Liver (tissue), 9 donors: ENCODE results near the gene FBXO21. TPM values are rescaled to one million over a fixed set of nuclear protein-coding genes. Genes with fewer than 3 reads are reported as not detected.
A peak's percentile ranks its signal among the peaks of the same experiment; 100 is the strongest.

Source experiments
- DNase-seq: peaks from one replicate; pipeline ENCODE4 v3.0.0-alpha.2; 2017; ENCODE audit warnings: low spot score
- H3K27ac ChIP-seq, 2 donors: one replicate each; pipeline ENCODE4 v1.7.0; 2013; ENCODE audit warnings: inconsistent platforms in 2 of 2, low read length in 2 of 2, control low read depth in 1 of 2, low read depth in 1 of 2, mild to moderate bottlenecking in 1 of 2
- H3K27me3 ChIP-seq, 4 donors: one replicate each; pipeline versions ENCODE4 v1.6.1 to v1.7.0; 2013; ENCODE audit warnings: low read length in 3 of 4, inconsistent platforms in 1 of 4, mild to moderate bottlenecking in 1 of 4, moderate library complexity in 1 of 4; ENCODE audit not compliant: control insufficient read depth in 4 of 4, insufficient read depth in 4 of 4
- H3K36me3 ChIP-seq, 4 donors: one replicate each; pipeline versions ENCODE4 v1.6.1 to v1.7.0; 2013; ENCODE audit warnings: low read length in 3 of 4, mild to moderate bottlenecking in 3 of 4, low read depth in 1 of 4, moderate library complexity in 1 of 4; ENCODE audit not compliant: control insufficient read depth in 4 of 4, insufficient read depth in 3 of 4
- H3K4me1 ChIP-seq, 4 donors: one replicate each; pipeline versions ENCODE4 v1.6.1 to v1.7.0; 2013; ENCODE audit warnings: low read length in 3 of 4, mild to moderate bottlenecking in 3 of 4, moderate library complexity in 1 of 4; ENCODE audit not compliant: control insufficient read depth in 4 of 4, insufficient read depth in 4 of 4
- H3K4me3 ChIP-seq, 3 donors: one replicate each; pipeline versions ENCODE4 v1.6.1 to v1.7.0; 2013; ENCODE audit warnings: low read length in 3 of 3, control low read depth in 1 of 3, low read depth in 1 of 3, mild to moderate bottlenecking in 1 of 3
- H3K9ac ChIP-seq, 2 donors: one replicate each; pipeline ENCODE4 v1.7.0; 2013; ENCODE audit warnings: low read length in 2 of 2, mild to moderate bottlenecking in 2 of 2, moderate library complexity in 2 of 2, control low read depth in 1 of 2, low read depth in 1 of 2
- H3K9me3 ChIP-seq, 4 donors: one replicate each; pipeline versions ENCODE4 v1.6.1 to v1.7.0; 2013; ENCODE audit warnings: low read length in 3 of 4; ENCODE audit not compliant: control insufficient read depth in 4 of 4
- EGR1 ChIP-seq, 2 donors: IDR thresholded peaks; 2 replicates each; pipeline ENCODE4 v1.6.1; 2016 to 2018; ENCODE audit warnings: antibody characterized with exemption in 2 of 2, low read depth in 2 of 2
- FOXA1 ChIP-seq: IDR thresholded peaks from 2 replicates; pipeline ENCODE4 v1.6.1; 2016; ENCODE audit warnings: antibody characterized with exemption
- FOXA2 ChIP-seq: IDR thresholded peaks from 2 replicates; pipeline ENCODE4 v1.6.1; 2016; ENCODE audit warnings: antibody characterized with exemption
- GABPA ChIP-seq, 2 donors: IDR thresholded peaks in 1 of 2; conservative IDR thresholded peaks in 1 of 2; 2 replicates each; pipeline ENCODE4 v1.6.1; 2016; ENCODE audit warnings: antibody characterized with exemption in 2 of 2, mild to moderate bottlenecking in 1 of 2, moderate library complexity in 1 of 2
- HNF4A ChIP-seq, 2 donors: conservative IDR thresholded peaks; 2 replicates each; pipeline ENCODE4 v1.6.1; 2016; ENCODE audit warnings: antibody characterized with exemption in 2 of 2, mild to moderate bottlenecking in 2 of 2
- HNF4G ChIP-seq: IDR thresholded peaks from 2 replicates; pipeline ENCODE4 v1.6.1; 2016; ENCODE audit warnings: antibody characterized with exemption
- JUND ChIP-seq, 2 donors: IDR thresholded peaks; 2 replicates each; pipeline ENCODE4 v1.6.1; 2016; ENCODE audit warnings: antibody characterized with exemption in 2 of 2
- NR2F2 ChIP-seq: IDR thresholded peaks from 2 replicates; pipeline ENCODE4 v1.6.1; 2016; ENCODE audit warnings: antibody characterized with exemption
- RAD21 ChIP-seq, 2 donors: IDR thresholded peaks; 2 replicates each; pipeline ENCODE4 v1.6.1; 2016; ENCODE audit warnings: antibody characterized with exemption in 2 of 2, mild to moderate bottlenecking in 2 of 2
- RXRA ChIP-seq, 2 donors: IDR thresholded peaks; 2 replicates each; pipeline ENCODE4 v1.6.1; 2017 to 2018; ENCODE audit warnings: antibody characterized with exemption in 2 of 2, mild to moderate bottlenecking in 1 of 2
- SP1 ChIP-seq: IDR thresholded peaks from 2 replicates; pipeline ENCODE4 v1.6.1; 2018; ENCODE audit warnings: antibody characterized with exemption, mild to moderate bottlenecking
- YY1 ChIP-seq: IDR thresholded peaks from 2 replicates; pipeline ENCODE4 v1.6.1; 2016; ENCODE audit warnings: antibody characterized with exemption, mild to moderate bottlenecking
- WGBS: extraction: QIAGEN DNeasy Blood & Tissue Kit; methylation state at CpG from one replicate; pipeline ENCODE4 v1.1.7; 2013; 5-methylcytosine and 5-hydroxymethylcytosine counted together
- polyA plus RNA-seq, 2 donors: library from polyadenylated mRNA; stranded (reverse) in 1 of 2; unstranded in 1 of 2; fragments of 200-250 nt in 1 of 2; fragments of >200 nt in 1 of 2; fragmentation: Nextera tagmentation in 1 of 2; extraction: Ambion mirVana in 1 of 2; gene quantifications; one replicate each; pipeline versions ENCODE4 v1.2.1 to v1.2.3, GENCODE V29; 2013 to 2015
- total RNA-seq, 2 donors: library from RNA; depleted of rRNA; stranded (reverse); fragments of >200 nt; gene quantifications; one replicate each; pipeline ENCODE4 v1.2.3, GENCODE V29; 2014
- TF ChIP-seq, protein P1 (sequence below): fragments of 150-350 bp; IDR thresholded peaks from 2 replicates; pipeline ENCODE4 v1.5.1; 2017; ENCODE audit warnings: improper control_type of control experiment, low read depth, low read length; ENCODE audit not compliant: missing input control
- TF ChIP-seq, protein P2 (sequence below): IDR thresholded peaks from 2 replicates; pipeline ENCODE4 v1.6.1; 2016; ENCODE audit warnings: antibody characterized with exemption
- TF ChIP-seq, protein P3 (sequence below): IDR thresholded peaks from 2 replicates; pipeline ENCODE4 v1.6.1; 2016; ENCODE audit warnings: antibody characterized with exemption
- TF ChIP-seq, protein P4 (sequence below): IDR thresholded peaks from 2 replicates; pipeline ENCODE4 v1.6.1; 2016; ENCODE audit warnings: antibody characterized with exemption, mild to moderate bottlenecking
- TF ChIP-seq, protein P5 (sequence below): IDR thresholded peaks from 2 replicates; pipeline ENCODE4 v1.6.1; 2016; ENCODE audit warnings: antibody characterized with exemption
- donor health status: healthy.
- donor health status: healthy.
- donor health status: healthy.
- donor health status: healthy.
- donor health status: healthy.

The FBXO21 gene
- total and polyA plus RNA-seq, 4 donors = 12.9 to 54.4 (median 21.1) TPM

DNA sequence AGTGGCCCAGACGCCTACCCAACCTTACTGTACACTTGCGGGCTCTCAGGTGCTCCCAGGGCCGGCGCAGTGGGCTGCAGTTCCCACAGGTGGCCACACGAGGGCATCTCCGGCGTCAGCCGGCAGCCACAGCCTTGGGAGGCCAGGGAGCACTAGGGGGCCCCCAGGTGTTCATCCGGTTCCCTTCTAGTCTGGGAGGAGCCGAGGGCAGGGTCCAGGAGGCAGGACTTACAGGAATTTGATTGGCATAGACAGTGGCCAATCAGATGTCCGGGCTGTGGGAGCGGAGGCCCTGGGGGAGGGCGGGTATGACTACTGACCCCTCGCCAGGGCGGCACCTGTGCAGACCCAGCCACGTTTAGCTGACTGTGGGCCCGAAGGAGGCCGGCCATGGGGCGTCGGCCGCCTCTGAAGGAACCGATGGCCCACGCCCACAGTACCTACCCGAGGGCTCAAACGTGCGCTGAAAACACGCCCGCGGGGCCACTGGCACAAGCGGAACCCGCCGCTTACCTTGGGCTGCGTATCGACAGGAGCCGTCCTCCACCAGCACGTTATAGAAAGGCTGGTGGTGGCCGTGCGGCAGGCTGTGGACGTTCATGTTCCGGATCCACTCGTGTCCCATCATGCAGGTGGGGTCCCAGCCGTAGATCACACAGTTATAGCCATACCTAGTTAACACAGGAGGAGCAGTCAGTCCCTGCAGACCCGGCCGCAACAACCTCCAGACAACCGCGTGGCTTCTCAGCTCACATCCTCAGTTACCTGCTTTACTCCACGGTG lies 34.8 kb downstream of the FBXO21 start:
- Histone ChIP-seq H3K4me1 (no peaks in the 10 kb centered on the region), H3K9ac (no peak overlapping the region), H3K4me3 (no peak overlapping the region), H3K36me3 (peaks cover 16 to 83% (median 61%) of the 10 kb centered on the region in 4 donors), H3K27ac (no peak overlapping the region), H3K27me3 (no peaks in the 10 kb centered on the region), H3K9me3 (no peaks in the 10 kb centered on the region)
- TF ChIP-seq NR2F2 (no peak), EGR1 (IDR thresholded peaks at IDR 0.05; ENCODE audit: low read depth in 2 of 2) (no peak), SP1 (peak; percentile 49), YY1 (no peak), RXRA (IDR thresholded peaks at IDR 0.05) (peak in 1 of 2 donors; percentile 35), RAD21 (IDR thresholded peaks at IDR 0.05) (peak; percentile 70 to 82), HNF4A (conservative IDR thresholded peaks at IDR 0.05) (peak; percentile 58 to 78)
- TF ChIP-seq, protein P1, sequence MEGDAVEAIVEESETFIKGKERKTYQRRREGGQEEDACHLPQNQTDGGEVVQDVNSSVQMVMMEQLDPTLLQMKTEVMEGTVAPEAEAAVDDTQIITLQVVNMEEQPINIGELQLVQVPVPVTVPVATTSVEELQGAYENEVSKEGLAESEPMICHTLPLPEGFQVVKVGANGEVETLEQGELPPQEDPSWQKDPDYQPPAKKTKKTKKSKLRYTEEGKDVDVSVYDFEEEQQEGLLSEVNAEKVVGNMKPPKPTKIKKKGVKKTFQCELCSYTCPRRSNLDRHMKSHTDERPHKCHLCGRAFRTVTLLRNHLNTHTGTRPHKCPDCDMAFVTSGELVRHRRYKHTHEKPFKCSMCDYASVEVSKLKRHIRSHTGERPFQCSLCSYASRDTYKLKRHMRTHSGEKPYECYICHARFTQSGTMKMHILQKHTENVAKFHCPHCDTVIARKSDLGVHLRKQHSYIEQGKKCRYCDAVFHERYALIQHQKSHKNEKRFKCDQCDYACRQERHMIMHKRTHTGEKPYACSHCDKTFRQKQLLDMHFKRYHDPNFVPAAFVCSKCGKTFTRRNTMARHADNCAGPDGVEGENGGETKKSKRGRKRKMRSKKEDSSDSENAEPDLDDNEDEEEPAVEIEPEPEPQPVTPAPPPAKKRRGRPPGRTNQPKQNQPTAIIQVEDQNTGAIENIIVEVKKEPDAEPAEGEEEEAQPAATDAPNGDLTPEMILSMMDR = peak; percentile 78
- DNase-seq = peak; percentile 78
- WGBS = 85% methylated on average over 47 of the region's 47 CpGs

DNA sequence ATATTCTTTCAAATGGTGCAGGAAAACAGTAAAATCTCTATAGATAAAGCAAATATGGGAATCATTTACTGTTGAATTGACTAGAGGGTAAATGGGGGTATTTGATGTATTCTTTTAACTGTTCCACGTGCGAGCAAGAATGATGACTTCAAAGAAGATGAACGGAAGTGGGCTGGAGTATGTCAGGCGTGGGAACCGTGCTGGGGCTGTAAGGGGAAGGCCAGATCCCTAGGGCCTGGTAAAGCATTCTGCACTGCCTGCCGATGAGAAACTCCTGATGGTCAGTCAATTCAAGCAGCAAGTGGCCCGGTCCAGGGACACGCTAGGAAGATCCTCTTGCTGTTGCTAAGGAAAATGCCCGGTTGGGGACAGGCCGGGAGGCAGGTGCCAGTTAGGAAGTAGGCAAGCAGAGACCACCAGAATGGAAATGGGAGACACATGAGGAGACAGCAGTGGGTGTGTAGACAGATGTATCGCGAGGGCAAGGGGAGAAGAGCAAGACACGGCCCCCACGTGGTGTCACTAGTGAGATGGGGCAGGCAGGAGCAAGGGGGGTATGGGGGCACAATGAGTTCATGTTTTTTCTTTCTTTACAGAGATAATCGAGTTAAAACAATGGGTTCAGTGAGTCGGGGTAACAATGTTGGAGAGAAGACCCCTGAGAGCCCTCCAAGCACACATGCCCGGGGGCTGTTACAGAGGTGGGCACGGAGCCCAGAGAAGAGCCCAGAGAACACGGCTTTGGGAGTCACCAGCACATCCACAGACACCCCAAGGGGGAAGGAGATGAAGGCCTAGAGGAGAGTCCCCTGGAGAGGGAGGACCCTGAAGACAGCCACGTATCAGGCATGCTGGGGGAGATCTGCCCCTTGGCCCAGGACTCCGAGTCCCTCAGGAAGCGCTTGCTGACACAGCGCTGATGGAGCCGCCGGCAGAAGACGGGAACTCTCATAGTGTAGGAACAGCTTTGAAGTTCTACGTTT lies 37.2 kb downstream of the FBXO21 start:
- WGBS = 93% methylated on average over 27 of the region's 27 CpGs
- TF ChIP-seq FOXA1 (no peak), EGR1 (IDR thresholded peaks at IDR 0.05; ENCODE audit: low read depth in 2 of 2) (no peak), HNF4G (no peak), NR2F2 (no peak), RXRA (IDR thresholded peaks at IDR 0.05) (no peak), YY1 (no peak), RAD21 (IDR thresholded peaks at IDR 0.05) (no peak), JUND (IDR thresholded peaks at IDR 0.05) (no peak), HNF4A (conservative IDR thresholded peaks at IDR 0.05) (no peak), FOXA2 (no peak), SP1 (no peak), GABPA (IDR thresholded peaks at IDR 0.05 in 1 of 2, conservative IDR thresholded peaks at IDR 0.05 in 1 of 2) (no peak)
- TF ChIP-seq, protein P2, sequence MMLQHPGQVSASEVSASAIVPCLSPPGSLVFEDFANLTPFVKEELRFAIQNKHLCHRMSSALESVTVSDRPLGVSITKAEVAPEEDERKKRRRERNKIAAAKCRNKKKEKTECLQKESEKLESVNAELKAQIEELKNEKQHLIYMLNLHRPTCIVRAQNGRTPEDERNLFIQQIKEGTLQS = no peak
- TF ChIP-seq, protein P3, sequence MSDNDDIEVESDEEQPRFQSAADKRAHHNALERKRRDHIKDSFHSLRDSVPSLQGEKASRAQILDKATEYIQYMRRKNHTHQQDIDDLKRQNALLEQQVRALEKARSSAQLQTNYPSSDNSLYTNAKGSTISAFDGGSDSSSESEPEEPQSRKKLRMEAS = no peak
- TF ChIP-seq, protein P1 = no peak
- TF ChIP-seq, protein P4, sequence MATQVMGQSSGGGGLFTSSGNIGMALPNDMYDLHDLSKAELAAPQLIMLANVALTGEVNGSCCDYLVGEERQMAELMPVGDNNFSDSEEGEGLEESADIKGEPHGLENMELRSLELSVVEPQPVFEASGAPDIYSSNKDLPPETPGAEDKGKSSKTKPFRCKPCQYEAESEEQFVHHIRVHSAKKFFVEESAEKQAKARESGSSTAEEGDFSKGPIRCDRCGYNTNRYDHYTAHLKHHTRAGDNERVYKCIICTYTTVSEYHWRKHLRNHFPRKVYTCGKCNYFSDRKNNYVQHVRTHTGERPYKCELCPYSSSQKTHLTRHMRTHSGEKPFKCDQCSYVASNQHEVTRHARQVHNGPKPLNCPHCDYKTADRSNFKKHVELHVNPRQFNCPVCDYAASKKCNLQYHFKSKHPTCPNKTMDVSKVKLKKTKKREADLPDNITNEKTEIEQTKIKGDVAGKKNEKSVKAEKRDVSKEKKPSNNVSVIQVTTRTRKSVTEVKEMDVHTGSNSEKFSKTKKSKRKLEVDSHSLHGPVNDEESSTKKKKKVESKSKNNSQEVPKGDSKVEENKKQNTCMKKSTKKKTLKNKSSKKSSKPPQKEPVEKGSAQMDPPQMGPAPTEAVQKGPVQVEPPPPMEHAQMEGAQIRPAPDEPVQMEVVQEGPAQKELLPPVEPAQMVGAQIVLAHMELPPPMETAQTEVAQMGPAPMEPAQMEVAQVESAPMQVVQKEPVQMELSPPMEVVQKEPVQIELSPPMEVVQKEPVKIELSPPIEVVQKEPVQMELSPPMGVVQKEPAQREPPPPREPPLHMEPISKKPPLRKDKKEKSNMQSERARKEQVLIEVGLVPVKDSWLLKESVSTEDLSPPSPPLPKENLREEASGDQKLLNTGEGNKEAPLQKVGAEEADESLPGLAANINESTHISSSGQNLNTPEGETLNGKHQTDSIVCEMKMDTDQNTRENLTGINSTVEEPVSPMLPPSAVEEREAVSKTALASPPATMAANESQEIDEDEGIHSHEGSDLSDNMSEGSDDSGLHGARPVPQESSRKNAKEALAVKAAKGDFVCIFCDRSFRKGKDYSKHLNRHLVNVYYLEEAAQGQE = no peak
- TF ChIP-seq, protein P5, sequence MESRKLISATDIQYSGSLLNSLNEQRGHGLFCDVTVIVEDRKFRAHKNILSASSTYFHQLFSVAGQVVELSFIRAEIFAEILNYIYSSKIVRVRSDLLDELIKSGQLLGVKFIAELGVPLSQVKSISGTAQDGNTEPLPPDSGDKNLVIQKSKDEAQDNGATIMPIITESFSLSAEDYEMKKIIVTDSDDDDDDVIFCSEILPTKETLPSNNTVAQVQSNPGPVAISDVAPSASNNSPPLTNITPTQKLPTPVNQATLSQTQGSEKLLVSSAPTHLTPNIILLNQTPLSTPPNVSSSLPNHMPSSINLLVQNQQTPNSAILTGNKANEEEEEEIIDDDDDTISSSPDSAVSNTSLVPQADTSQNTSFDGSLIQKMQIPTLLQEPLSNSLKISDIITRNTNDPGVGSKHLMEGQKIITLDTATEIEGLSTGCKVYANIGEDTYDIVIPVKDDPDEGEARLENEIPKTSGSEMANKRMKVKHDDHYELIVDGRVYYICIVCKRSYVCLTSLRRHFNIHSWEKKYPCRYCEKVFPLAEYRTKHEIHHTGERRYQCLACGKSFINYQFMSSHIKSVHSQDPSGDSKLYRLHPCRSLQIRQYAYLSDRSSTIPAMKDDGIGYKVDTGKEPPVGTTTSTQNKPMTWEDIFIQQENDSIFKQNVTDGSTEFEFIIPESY = no peak

More for the DNA sequence above, 37.2 kb downstream of the FBXO21 start:
- H3K4me3 ChIP-seq = no peak overlapping the region
- no peaks in the 10 kb centered on the region for H3K27me3 ChIP-seq
- H3K9me3 ChIP-seq = no peaks in the 10 kb centered on the region
- no peak for DNase-seq
- H3K4me1 ChIP-seq = no peaks in the 10 kb centered on the region
- H3K27ac ChIP-seq = no peak overlapping the region
- H3K36me3 ChIP-seq = peaks cover 13 to 81% (median 47%) of the 10 kb centered on the region in 4 donors
- no peak overlapping the region for H3K9ac ChIP-seq
